Loucy (cell line): ENCODE results near the gene FKBP9.

ENCODE experiments used
- H2AFZ ChIP-seq: fragments of 200-600 bp; sonication (generic); 2 replicates; pipeline ENCODE4 v1.6.0; 2016; ENCODE audit warnings: antibody characterized with exemption, mild to moderate bottlenecking, low read length, moderate library complexity
- H3F3A ChIP-seq: fragments of 200-600 bp; 2 replicates; pipeline ENCODE4 v1.6.0; 2016; ENCODE audit warnings: antibody characterized with exemption, low read depth, mild to moderate bottlenecking
- H3K27me3 ChIP-seq: fragments of 200-600 bp; sonication (generic); 2 replicates; pipeline ENCODE4 v1.6.1; 2014; ENCODE audit warnings: low read length, mild to moderate bottlenecking; ENCODE audit not compliant: insufficient read depth, poor library complexity, severe bottlenecking
- H3K36me3 ChIP-seq: fragments of 200-600 bp; sonication (generic); 2 replicates; pipeline ENCODE4 v1.6.1; 2016; ENCODE audit warnings: low read length; ENCODE audit not compliant: insufficient read depth
- H3K4me1 ChIP-seq: fragments of 200-600 bp; sonication (generic); 2 replicates; pipeline ENCODE4 v1.5.1; 2014; ENCODE audit warnings: low read length, mild to moderate bottlenecking; ENCODE audit not compliant: insufficient read depth, poor library complexity, severe bottlenecking
- H3K4me2 ChIP-seq: fragments of 200-600 bp; sonication (generic); 2 replicates; pipeline ENCODE4 v1.6.0; 2014; ENCODE audit warnings: antibody characterized with exemption, low read length, low read depth, mild to moderate bottlenecking; ENCODE audit not compliant: poor library complexity, severe bottlenecking
- H3K4me3 ChIP-seq: fragments of 200-600 bp; sonication (generic); 2 replicates; pipeline ENCODE4 v1.5.1; 2014; ENCODE audit warnings: low read length, mild to moderate bottlenecking, mixed read lengths; ENCODE audit not compliant: poor library complexity, severe bottlenecking
- H3K79me2 ChIP-seq: fragments of 200-600 bp; sonication (generic); 2 replicates; pipeline ENCODE4 v1.6.1; 2014; ENCODE audit warnings: low read length; ENCODE audit not compliant: insufficient read depth
- H3K9ac ChIP-seq: fragments of 200-600 bp; sonication (generic); 2 replicates; pipeline ENCODE4 v1.6.0; 2014; ENCODE audit warnings: mild to moderate bottlenecking, low read depth, low read length, moderate library complexity; ENCODE audit not compliant: poor library complexity, severe bottlenecking
- H3K9me2 ChIP-seq: fragments of 200-600 bp; sonication (generic); replicated peaks from 2 replicates; pipeline ENCODE4 v1.6.1; 2016; ENCODE audit warnings: low read depth, low read length, mixed read lengths
- H3K9me3 ChIP-seq: fragments of 200-600 bp; sonication (generic); 2 replicates; pipeline ENCODE4 v1.6.1; 2014; ENCODE audit warnings: mild to moderate bottlenecking, antibody characterized with exemption, low read length, low read depth; ENCODE audit not compliant: insufficient read depth
- H4K20me1 ChIP-seq: fragments of 200-600 bp; sonication (generic); 2 replicates; pipeline ENCODE4 v1.6.0; 2014; ENCODE audit warnings: antibody characterized with exemption, low read length, mild to moderate bottlenecking; ENCODE audit not compliant: insufficient read depth, poor library complexity, severe bottlenecking
- EZH2phosphoT487 ChIP-seq: fragments of 200-600 bp; IDR thresholded peaks from 2 replicates; pipeline ENCODE4 v1.6.1; 2018; ENCODE audit warnings: antibody characterized with exemption, mild to moderate bottlenecking, moderate library complexity, borderline replicate concordance
- TF ChIP-seq, protein P1 (sequence below): fragments of 200-600 bp; sonication (generic); conservative IDR thresholded peaks from 2 replicates; pipeline ENCODE4 v1.5.1; 2014; ENCODE audit warnings: mild to moderate bottlenecking, antibody characterized with exemption, low read length

The FKBP9 gene

DNA sequence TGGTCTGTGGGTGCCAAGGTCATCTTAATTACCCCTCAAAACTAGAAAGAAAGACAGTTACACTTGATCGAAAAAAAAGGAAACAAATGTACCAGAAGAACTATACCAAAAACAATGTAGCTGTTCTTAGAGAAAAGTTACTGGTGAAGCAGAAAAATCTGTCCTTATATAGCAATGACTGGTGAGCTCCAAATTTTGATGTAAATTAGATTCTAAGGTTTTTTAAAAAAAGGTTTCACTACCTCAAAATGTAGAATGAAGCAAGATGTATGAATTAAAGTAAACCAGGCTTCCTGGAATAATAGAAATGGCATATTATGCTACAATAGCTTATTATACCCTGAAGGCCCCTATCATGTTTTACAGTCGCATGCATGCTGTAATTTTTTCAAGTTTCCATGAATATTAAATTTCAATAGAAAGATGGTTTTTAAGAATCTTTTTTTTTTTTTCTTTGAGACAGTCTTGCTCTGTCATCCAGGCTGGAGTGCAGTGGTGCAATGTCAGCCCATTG, 28.4 kb upstream of the FKBP9 start:
- Histone ChIP-seq H3K36me3 (no peaks in the 10 kb centered on the region), H3K9ac (no peak overlapping the region), H4K20me1 (no peaks in the 10 kb centered on the region), H3K9me2 (no peaks in the 10 kb centered on the region), H3K27me3 (peaks cover 5% of the 10 kb centered on the region), H3F3A (no peaks in the 10 kb centered on the region), H3K79me2 (no peaks in the 10 kb centered on the region), H3K4me2 (no peak overlapping the region), H3K9me3 (no peaks in the 10 kb centered on the region), H3K4me3 (no peak overlapping the region), H2AFZ (no peak overlapping the region), H3K4me1 (no peaks in the 10 kb centered on the region)
- no peak for TF ChIP-seq EZH2phosphoT487
- TF ChIP-seq, protein P1, sequence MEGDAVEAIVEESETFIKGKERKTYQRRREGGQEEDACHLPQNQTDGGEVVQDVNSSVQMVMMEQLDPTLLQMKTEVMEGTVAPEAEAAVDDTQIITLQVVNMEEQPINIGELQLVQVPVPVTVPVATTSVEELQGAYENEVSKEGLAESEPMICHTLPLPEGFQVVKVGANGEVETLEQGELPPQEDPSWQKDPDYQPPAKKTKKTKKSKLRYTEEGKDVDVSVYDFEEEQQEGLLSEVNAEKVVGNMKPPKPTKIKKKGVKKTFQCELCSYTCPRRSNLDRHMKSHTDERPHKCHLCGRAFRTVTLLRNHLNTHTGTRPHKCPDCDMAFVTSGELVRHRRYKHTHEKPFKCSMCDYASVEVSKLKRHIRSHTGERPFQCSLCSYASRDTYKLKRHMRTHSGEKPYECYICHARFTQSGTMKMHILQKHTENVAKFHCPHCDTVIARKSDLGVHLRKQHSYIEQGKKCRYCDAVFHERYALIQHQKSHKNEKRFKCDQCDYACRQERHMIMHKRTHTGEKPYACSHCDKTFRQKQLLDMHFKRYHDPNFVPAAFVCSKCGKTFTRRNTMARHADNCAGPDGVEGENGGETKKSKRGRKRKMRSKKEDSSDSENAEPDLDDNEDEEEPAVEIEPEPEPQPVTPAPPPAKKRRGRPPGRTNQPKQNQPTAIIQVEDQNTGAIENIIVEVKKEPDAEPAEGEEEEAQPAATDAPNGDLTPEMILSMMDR: no peak

DNA sequence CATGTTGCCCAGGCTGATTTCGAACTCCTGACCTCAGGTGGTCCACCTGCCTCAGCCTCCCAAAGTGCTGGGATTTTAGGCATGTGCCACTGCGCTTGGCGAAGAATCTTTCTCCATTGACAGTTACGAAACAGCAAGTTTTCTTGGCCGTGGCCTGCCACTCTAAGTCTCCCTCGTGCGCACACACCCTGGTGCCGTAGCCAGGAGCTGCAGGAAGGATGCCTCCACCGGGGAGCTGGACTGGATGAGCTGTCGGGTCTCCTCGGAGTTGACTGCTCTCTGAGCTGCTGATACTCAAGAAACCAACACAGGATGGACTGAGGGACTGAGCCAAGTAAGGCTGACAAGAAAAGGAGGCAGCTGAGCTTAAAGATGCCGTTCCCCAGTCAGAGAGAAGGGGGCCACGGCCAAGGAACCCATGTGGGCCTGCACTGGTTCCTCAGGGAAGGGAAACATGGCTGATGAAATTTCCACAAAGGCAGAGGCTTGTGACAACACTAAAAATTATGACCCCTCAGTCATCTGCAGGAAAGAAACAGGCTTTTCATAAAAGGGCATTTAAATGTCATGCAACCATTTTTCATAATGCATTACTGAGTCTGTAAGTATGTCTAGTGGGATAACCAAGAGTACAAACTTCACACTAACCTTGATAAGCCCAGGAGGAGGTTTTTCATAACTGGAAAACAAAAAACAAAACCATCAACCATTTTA, 27.7 kb upstream of the FKBP9 start:
- TF ChIP-seq EZH2phosphoT487: no peak
- TF ChIP-seq, protein P1: no peak
- Histone ChIP-seq H3K9ac (no peak overlapping the region), H3K4me2 (no peak overlapping the region), H3K9me3 (no peaks in the 10 kb centered on the region), H3K79me2 (no peaks in the 10 kb centered on the region), H2AFZ (no peak overlapping the region), H3F3A (no peaks in the 10 kb centered on the region), H3K36me3 (no peaks in the 10 kb centered on the region), H3K9me2 (no peaks in the 10 kb centered on the region), H3K27me3 (peaks cover 5% of the 10 kb centered on the region), H3K4me1 (no peaks in the 10 kb centered on the region), H3K4me3 (no peak overlapping the region), H4K20me1 (no peaks in the 10 kb centered on the region)

DNA sequence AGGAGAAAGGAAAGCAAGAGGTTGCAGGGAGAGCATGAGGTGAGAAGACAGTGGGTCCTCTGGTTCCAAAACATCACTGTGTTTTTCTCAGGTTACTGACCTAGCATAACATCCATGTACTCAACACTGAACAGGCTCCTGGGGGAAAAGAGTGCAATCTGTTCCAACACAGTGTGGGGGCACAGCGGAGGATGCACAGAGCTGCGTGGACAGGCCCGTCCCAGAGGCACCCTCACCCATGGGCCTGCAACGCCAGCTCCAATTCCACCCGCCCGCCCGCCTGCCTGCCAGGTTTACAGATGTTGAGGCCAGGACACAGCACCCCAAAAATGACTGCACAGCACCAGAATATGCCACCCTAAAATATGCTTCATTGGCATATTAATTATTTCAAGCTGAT, 26.9 kb upstream of the FKBP9 start:
- Histone ChIP-seq H3F3A (no peaks in the 10 kb centered on the region), H3K4me1 (no peaks in the 10 kb centered on the region), H4K20me1 (no peaks in the 10 kb centered on the region), H3K4me2 (no peak overlapping the region), H3K9me3 (no peaks in the 10 kb centered on the region), H3K4me3 (no peak overlapping the region), H3K79me2 (no peaks in the 10 kb centered on the region), H3K9me2 (no peaks in the 10 kb centered on the region), H3K27me3 (peaks cover 5% of the 10 kb centered on the region), H2AFZ (no peak overlapping the region), H3K9ac (no peak overlapping the region), H3K36me3 (no peaks in the 10 kb centered on the region)
- no peak for TF ChIP-seq EZH2phosphoT487
- TF ChIP-seq, protein P1: no peak
